ENCODE measurements around the gene AK3. TPM values are rescaled to one million over a fixed set of nuclear protein-coding genes. Genes with fewer than 3 reads are reported as not detected.
"Not testable (repeated sequence)": the region's sequence is repeated elsewhere in the genome, so short reads cannot be mapped to it uniquely, and the experiment has no call there.

AK3 gene
- total RNA-seq, 1 donor from 2014 or later: 203 TPM

GRCh38 chr9:4679268-4680172, 61.5 kb downstream of the AK3 start, which contains the start of gene CDC37L1:
CDC37L1 (plus strand) TSS chr9:4679569; CDS start chr9:4679768, 199 bp downstream.
- peak; percentile 99 for ATAC-seq (ENCODE audit: poor library complexity)
- intact Hi-C loops (cut with DNase I): no loop called here
- DNase-seq: peak; percentile 99

GRCh38 chr9:4678679-4679267, 62.2 kb downstream of the AK3 start:
- intact Hi-C loops (cut with DNase I): no loop called here
- peak; percentile 32 for ATAC-seq (ENCODE audit: poor library complexity)
- no peak for DNase-seq

- ATAC-seq (ENCODE audit: poor library complexity) (no peak), DNase-seq (no peak)
- intact Hi-C loops (cut with DNase I): no loop called here
Measured at GRCh38 chr9:4677392-4677791, 63.6 kb downstream of the AK3 start.

- no peak for ATAC-seq (ENCODE audit: poor library complexity)
- intact Hi-C loops (cut with DNase I): no loop called here
- DNase-seq: no peak
Measured at GRCh38 chr9:4674783-4675182, 66.2 kb downstream of the AK3 start.

- ATAC-seq (ENCODE audit: poor library complexity) (no peak), DNase-seq (no peak)
- intact Hi-C loops (cut with DNase I): no loop called here
Measured at GRCh38 chr9:4671737-4672136, 69.3 kb downstream of the AK3 start.

- intact Hi-C loops (cut with DNase I): no loop called here
- DNase-seq (no peak), ATAC-seq (ENCODE audit: poor library complexity) (no peak)
Measured at GRCh38 chr9:4670591-4670990, 70.4 kb downstream of the AK3 start.

GRCh38 chr9:4669890-4670289, 71.1 kb downstream of the AK3 start:
- no peak for ATAC-seq (ENCODE audit: poor library complexity)
- no peak for DNase-seq
- intact Hi-C loops (cut with DNase I): no loop called here

GRCh38 chr9:4668604-4669003, 72.4 kb downstream of the AK3 start:
- intact Hi-C loops (cut with DNase I): no loop called here
- no peak for ATAC-seq (ENCODE audit: poor library complexity)
- DNase-seq: no peak

GRCh38 chr9:4667681-4668080, 73.3 kb downstream of the AK3 start:
- no peak for ATAC-seq (ENCODE audit: poor library complexity)
- no peak for DNase-seq
- intact Hi-C loops (cut with DNase I): no loop called here

GRCh38 chr9:4666042-4666699, 74.8 kb downstream of the AK3 start, which contains the start of gene SPATA6L:
SPATA6L (minus strand) TSS chr9:4666480; CDS start chr9:4666250, 230 bp downstream.
- intact Hi-C loops (cut with DNase I): no loop called here
- ATAC-seq (ENCODE audit: poor library complexity) (peak; percentile 73), DNase-seq (peak; percentile 83)

- intact Hi-C loops (cut with DNase I): no loop called here
- no peak for ATAC-seq (ENCODE audit: poor library complexity)
- DNase-seq: no peak
Measured at GRCh38 chr9:4665357-4665756, 75.6 kb downstream of the AK3 start.

GRCh38 chr9:4663956-4664355, 77.0 kb downstream of the AK3 start:
- intact Hi-C loops (cut with DNase I): no loop called here
- no peak for ATAC-seq (ENCODE audit: poor library complexity)
- no peak for DNase-seq

- DNase-seq (no peak), ATAC-seq (ENCODE audit: poor library complexity) (no peak)
- intact Hi-C loops (cut with DNase I): no loop called here
Measured at GRCh38 chr9:4662989-4663792, 77.8 kb downstream of the AK3 start.

GRCh38 chr9:4662108-4662988, 78.7 kb downstream of the AK3 start, which contains the start of gene PLPP6:
PLPP6 (plus strand) TSS chr9:4662294; CDS start chr9:4662376, 82 bp downstream.
- ATAC-seq (ENCODE audit: poor library complexity) (peak; percentile 97), DNase-seq (peak; percentile 92)
- intact Hi-C loops (cut with DNase I): no loop called here

- intact Hi-C loops (cut with DNase I): no loop called here
- ATAC-seq (ENCODE audit: poor library complexity) (no peak), DNase-seq (no peak)
Measured at GRCh38 chr9:4661611-4662010, 79.4 kb downstream of the AK3 start.

GRCh38 chr9:4661165-4661564, 79.8 kb downstream of the AK3 start:
- ATAC-seq (ENCODE audit: poor library complexity) (no peak), DNase-seq (no peak)
- intact Hi-C loops (cut with DNase I): no loop called here

GRCh38 chr9:4660665-4661064, 80.3 kb downstream of the AK3 start:
- DNase-seq; ATAC-seq (ENCODE audit: poor library complexity); intact Hi-C loops (cut with DNase I): not testable (repeated sequence)
